PC-9 (cell line): ENCODE measurements around the gene TRIM60. TPM values are rescaled to one million over a fixed set of nuclear protein-coding genes. Genes with fewer than 3 reads are reported as not detected.

Experiments used
- BruUV-seq: library from RNA; stranded (reverse); fragments of 400-500 nt; replicated peaks from 2 replicates; lab custom pipeline; 2021; lab: Mats Ljungman, UMichigan
- CTCF ChIA-PET: fragments of 300-600 bp; sonication (Branson Sonifier 250); formaldehyde crosslinking; loops from one replicate; lab custom pipeline; 2022; ENCODE audit warnings: antibody characterized with exemption; lab: Charles Lee
- POLR2A ChIA-PET: fragments of 300-600 bp; sonication (Branson Sonifier 250); formaldehyde crosslinking; loops from one replicate; lab custom pipeline; 2022; ENCODE audit warnings: antibody characterized with exemption; ENCODE audit not compliant: unreplicated experiment; lab: Charles Lee
- DNase-seq, 2 experiments: peaks; one replicate each; pipeline versions ENCODE4 v3.0.0 to v3.0.0-alpha.2; 2015 to 2022; ENCODE audit warnings: mixed read lengths in 1 of 2
- H2AFZ ChIP-seq: fragments of 200-600 bp; sonication (generic); 2 replicates; pipeline ENCODE4 v1.8.1; 2017; ENCODE audit warnings: antibody characterized with exemption
- H3F3A ChIP-seq: fragments of 200-600 bp; sonication (generic); 2 replicates; pipeline ENCODE4 v1.8.1; 2017; ENCODE audit warnings: antibody characterized with exemption, mild to moderate bottlenecking, low read depth; ENCODE audit not compliant: insufficient read depth
- H3K27ac ChIP-seq: fragments of 200-600 bp; sonication (generic); 2 replicates; pipeline ENCODE4 v1.6.1; 2016; ENCODE audit warnings: mixed run types
- H3K27me3 ChIP-seq: fragments of 200-600 bp; sonication (generic); 2 replicates; pipeline ENCODE4 v1.6.1; 2016; ENCODE audit warnings: low read depth, mixed run types; ENCODE audit not compliant: insufficient read depth
- H3K36me3 ChIP-seq: fragments of 200-600 bp; sonication (generic); 2 replicates; pipeline ENCODE4 v1.6.1; 2016; ENCODE audit warnings: low read depth, mixed run types
- H3K4me1 ChIP-seq: fragments of 200-600 bp; sonication (generic); replicated peaks from 2 replicates; pipeline ENCODE4 v1.6.1; 2016; ENCODE audit warnings: mixed run types; ENCODE audit not compliant: insufficient read depth
- H3K4me2 ChIP-seq: fragments of 200-600 bp; sonication (generic); 2 replicates; pipeline ENCODE4 v1.6.1; 2017; ENCODE audit warnings: mixed run types
- H3K4me3 ChIP-seq: fragments of 200-600 bp; sonication (generic); 2 replicates; pipeline ENCODE4 v1.6.1; 2016; ENCODE audit warnings: mixed run types
- H3K79me2 ChIP-seq: fragments of 200-600 bp; sonication (generic); 2 replicates; pipeline ENCODE4 v1.6.1; 2017; ENCODE audit warnings: low read depth, mixed run types
- H3K9me2 ChIP-seq: fragments of 200-600 bp; sonication (generic); 2 replicates; pipeline ENCODE4 v1.8.1; 2017; ENCODE audit warnings: mild to moderate bottlenecking; ENCODE audit not compliant: insufficient read depth
- H3K9me3 ChIP-seq: fragments of 200-600 bp; sonication (generic); 2 replicates; pipeline ENCODE4 v1.8.1; 2016; ENCODE audit warnings: low read depth; ENCODE audit not compliant: insufficient read depth
- H4K20me1 ChIP-seq: fragments of 200-600 bp; sonication (generic); 2 replicates; pipeline ENCODE4 v1.8.1; 2017; ENCODE audit not compliant: insufficient read depth
- CTCF ChIP-seq: fragments of 200-600 bp; sonication (generic); conservative IDR thresholded peaks from 2 replicates; pipeline ENCODE4 v1.6.1; 2017; ENCODE audit warnings: mixed run types, antibody characterized with exemption, mild to moderate bottlenecking, moderate library complexity
- EZH2 ChIP-seq: fragments of 200-600 bp; sonication (generic); IDR thresholded peaks from 2 replicates; pipeline ENCODE4 v1.8.0; 2017; ENCODE audit warnings: antibody characterized with exemption, low read depth
- intact Hi-C: fragments of 100-400 bp; cut with micrococcal nuclease; formaldehyde crosslinking; loops from one replicate; pipeline ENCODE4 v1.10.0; 2022; ENCODE audit not compliant: unreplicated experiment
- total RNA-seq: library from RNA; stranded (reverse); gene quantifications from 2 replicates; pipeline ENCODE4 v1.2.3, GENCODE V29; 2021

The TRIM60 gene
- total RNA-seq, 1 experiment from 2014 or later, result not detected

GRCh38 chr4:165053645-165054044 lies 21.8 kb downstream of the TRIM60 start, which contains the start of gene TRIM75:
TSS of gene TRIM75 (plus strand) at chr4:165053866. CDS start at chr4:165059148, 5,282 bp downstream.
- no peak for TF ChIP-seq CTCF
- no peak for TF ChIP-seq EZH2
- Histone ChIP-seq H3K4me1 (no peaks in the 10 kb centered on the region), H3K4me2 (no peak within 1 kb of the TSS), H2AFZ (no peak within 1 kb of the TSS), H3K36me3 (no peaks in the 10 kb centered on the region), H3K9me2 (no peaks in the 10 kb centered on the region), H3K9me3 (no peaks in the 10 kb centered on the region), H3K4me3 (no peak within 1 kb of the TSS), H3K27me3 (no peaks in the 10 kb centered on the region), H3K79me2 (no peaks in the 10 kb centered on the region), H4K20me1 (no peaks in the 10 kb centered on the region), H3K27ac (no peak within 1 kb of the TSS), H3F3A (no peaks in the 10 kb centered on the region)
- intact Hi-C loops, result no loop called here
- POLR2A ChIA-PET, result no interaction called here
- DNase-seq, result no peak
- BruUV-seq, result no TSS peak
- CTCF ChIA-PET, result interaction anchor here (0.7 kb wide), 1 partner anchor 1514 kb away, joined by 6 read pairs; no protein-coding TSS in a partner anchor

- no peak overlapping the region for H3K27ac ChIP-seq
- CTCF ChIA-PET, result no interaction called here
- H3K9me3 ChIP-seq, result no peaks in the 10 kb centered on the region
- H3K4me2 ChIP-seq, result no peak overlapping the region
- H2AFZ ChIP-seq, result no peak overlapping the region
- intact Hi-C loops, result no loop called here
- no peaks in the 10 kb centered on the region for H3K36me3 ChIP-seq
- H3K9me2 ChIP-seq, result no peaks in the 10 kb centered on the region
- POLR2A ChIA-PET, result no interaction called here
- no peaks in the 10 kb centered on the region for H4K20me1 ChIP-seq
- H3K27me3 ChIP-seq, result no peaks in the 10 kb centered on the region
- H3K4me1 ChIP-seq, result no peaks in the 10 kb centered on the region
- BruUV-seq, result no TSS peak
- TF ChIP-seq EZH2 (no peak), CTCF (no peak)
- H3K4me3 ChIP-seq, result no peak overlapping the region
- no peaks in the 10 kb centered on the region for H3K79me2 ChIP-seq
- no peaks in the 10 kb centered on the region for H3F3A ChIP-seq
- no peak for DNase-seq
These were observed 23.8 kb downstream of the TRIM60 start for GRCh38 chr4:165055601-165056000.

GRCh38 chr4:165058666-165059065 lies 26.9 kb downstream of the TRIM60 start:
- no TSS peak for BruUV-seq
- ChIA-PET POLR2A (interaction anchor here (0.6 kb wide), 1 partner anchor 296 kb away, joined by 3 read pairs; no protein-coding TSS in a partner anchor), CTCF (no interaction called here)
- H4K20me1 ChIP-seq, result no peaks in the 10 kb centered on the region
- H3K36me3 ChIP-seq, result no peaks in the 10 kb centered on the region
- no peaks in the 10 kb centered on the region for H3K9me3 ChIP-seq
- no peak overlapping the region for H3K27ac ChIP-seq
- DNase-seq, result no peak
- TF ChIP-seq EZH2 (no peak), CTCF (no peak)
- H3F3A ChIP-seq, result no peaks in the 10 kb centered on the region
- H3K9me2 ChIP-seq, result no peaks in the 10 kb centered on the region
- H3K4me1 ChIP-seq, result no peaks in the 10 kb centered on the region
- no peaks in the 10 kb centered on the region for H3K27me3 ChIP-seq
- H3K79me2 ChIP-seq, result no peaks in the 10 kb centered on the region
- intact Hi-C loops, result no loop called here
- H3K4me3 ChIP-seq, result no peak overlapping the region
- H3K4me2 ChIP-seq, result no peak overlapping the region
- no peak overlapping the region for H2AFZ ChIP-seq
